ENCODE results near the gene ZNG1A.
"Not testable (repeated sequence)": the region's sequence is repeated elsewhere in the genome, so short reads cannot be mapped to it uniquely, and the experiment has no call there.

Gene ZNG1A

GRCh38 chr9:169757-170156 lies 9.1 kb downstream of the ZNG1A start:
- DNase-seq = not testable (repeated sequence)

DNA sequence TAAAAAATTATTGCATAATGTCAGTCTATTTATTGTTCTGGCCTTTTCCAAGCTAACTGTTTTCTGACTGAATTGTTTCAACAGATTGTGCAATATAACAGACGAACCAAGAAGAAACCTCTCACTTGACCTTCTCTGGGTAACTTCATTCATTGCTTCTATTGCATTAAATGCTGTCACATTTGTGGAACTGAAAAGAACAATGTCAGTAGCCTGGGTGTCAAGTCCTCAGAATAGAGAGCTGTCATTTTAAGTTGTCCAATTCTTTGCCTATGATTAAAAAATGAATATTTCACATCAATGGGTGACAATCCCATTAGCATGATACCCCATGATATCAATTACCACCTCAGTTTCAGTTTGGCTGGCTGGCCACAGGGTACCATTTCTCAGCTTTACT lies 19.0 kb downstream of the ZNG1A start:
- not testable (repeated sequence) for DNase-seq

DNA sequence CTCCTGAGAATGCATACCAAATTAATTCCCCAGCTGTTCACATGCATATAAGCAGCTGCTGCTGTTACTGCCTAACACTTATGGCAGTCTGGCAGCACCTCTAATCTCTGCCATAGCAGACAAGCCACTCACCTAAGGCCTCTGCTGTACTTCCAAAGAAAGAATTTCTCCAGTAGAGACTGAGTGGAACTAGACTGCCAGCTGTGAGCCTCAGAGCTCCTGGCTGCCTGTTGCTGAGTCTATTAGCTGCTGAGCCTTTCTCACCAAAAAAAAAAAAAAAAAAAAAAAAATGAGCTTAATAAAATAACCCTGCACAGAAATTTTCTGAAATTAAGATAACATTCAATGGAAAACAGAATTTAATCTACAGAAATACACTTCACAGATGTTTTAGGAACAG lies 27.7 kb downstream of the ZNG1A start:
- DNase-seq = not testable (repeated sequence)

- DNase-seq = not testable (repeated sequence)
These were observed 39.0 kb downstream of the ZNG1A start for GRCh38 chr9:139880-140279.

- not testable (repeated sequence) for DNase-seq
These were observed 60.8 kb downstream of the ZNG1A start, which contains the start of gene FOXD4 for GRCh38 chr9:117995-118467. Gene FOXD4 (minus strand): TSS chr9:118417. CDS start chr9:118119, 298 bp downstream.

GRCh38 chr9:117144-117994 lies 61.5 kb downstream of the ZNG1A start:
- DNase-seq = not testable (repeated sequence)

DNA sequence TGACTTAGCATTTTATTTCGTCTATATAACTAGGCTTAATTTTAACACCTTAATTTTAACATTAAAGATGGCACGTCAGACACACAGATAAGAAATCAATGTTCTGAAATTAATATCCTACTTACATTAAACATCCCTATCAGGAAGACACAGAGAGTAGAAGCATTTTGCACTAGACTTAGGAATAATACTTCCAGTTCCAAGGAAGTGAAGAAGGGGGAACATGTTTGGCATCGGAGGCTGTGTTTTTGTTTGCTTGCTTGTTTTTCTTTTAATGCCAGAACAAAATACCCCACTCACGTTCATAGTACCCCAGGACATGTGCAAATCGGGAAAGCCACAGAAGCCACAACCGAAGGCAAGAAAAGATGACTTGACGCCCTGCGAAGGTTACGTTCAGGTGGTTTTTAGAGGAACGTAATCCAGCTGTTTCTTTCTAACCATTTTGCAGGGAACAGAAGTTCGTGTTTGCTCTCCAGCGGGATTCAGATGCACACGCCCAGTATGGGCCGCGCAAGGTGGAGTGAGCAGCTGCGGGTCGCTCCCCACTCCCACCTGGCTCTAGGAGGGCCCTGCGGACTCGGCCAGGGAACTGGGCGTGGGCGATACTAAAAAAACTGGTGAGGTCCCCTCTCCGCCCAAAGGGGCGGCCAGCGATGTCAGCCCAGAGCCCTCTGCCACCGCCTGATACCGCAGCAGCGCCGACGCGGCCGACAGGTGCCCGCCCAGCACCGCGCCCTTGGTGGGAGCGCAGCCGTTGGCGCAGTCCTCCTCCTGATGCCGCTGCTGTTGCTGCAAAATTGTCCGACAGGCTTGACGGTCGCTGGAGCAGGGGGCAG lies 62.4 kb downstream of the ZNG1A start:
- DNase-seq = not testable (repeated sequence)

DNA sequence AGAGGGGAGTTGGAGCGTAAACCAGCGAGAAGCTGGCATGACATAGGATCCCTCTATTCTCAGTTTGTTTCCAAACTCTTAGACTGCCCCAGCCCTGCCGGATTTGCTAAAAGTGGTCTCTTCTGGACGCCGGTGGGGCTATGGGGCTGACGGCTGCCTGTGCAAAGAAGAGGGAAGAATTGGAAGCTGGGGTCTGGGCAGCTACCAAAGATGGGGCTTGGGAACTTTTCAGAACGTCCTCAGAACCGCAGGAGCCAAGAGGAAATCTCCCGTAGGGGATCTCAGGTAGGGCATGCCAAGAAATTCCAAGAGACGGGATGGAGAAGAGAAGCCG lies 63.8 kb downstream of the ZNG1A start:
- DNase-seq = not testable (repeated sequence)

- not testable (repeated sequence) for DNase-seq
These were observed 64.4 kb downstream of the ZNG1A start for GRCh38 chr9:114267-115117.

- not testable (repeated sequence) for DNase-seq
These were observed 65.2 kb downstream of the ZNG1A start for GRCh38 chr9:113468-114266.

DNA sequence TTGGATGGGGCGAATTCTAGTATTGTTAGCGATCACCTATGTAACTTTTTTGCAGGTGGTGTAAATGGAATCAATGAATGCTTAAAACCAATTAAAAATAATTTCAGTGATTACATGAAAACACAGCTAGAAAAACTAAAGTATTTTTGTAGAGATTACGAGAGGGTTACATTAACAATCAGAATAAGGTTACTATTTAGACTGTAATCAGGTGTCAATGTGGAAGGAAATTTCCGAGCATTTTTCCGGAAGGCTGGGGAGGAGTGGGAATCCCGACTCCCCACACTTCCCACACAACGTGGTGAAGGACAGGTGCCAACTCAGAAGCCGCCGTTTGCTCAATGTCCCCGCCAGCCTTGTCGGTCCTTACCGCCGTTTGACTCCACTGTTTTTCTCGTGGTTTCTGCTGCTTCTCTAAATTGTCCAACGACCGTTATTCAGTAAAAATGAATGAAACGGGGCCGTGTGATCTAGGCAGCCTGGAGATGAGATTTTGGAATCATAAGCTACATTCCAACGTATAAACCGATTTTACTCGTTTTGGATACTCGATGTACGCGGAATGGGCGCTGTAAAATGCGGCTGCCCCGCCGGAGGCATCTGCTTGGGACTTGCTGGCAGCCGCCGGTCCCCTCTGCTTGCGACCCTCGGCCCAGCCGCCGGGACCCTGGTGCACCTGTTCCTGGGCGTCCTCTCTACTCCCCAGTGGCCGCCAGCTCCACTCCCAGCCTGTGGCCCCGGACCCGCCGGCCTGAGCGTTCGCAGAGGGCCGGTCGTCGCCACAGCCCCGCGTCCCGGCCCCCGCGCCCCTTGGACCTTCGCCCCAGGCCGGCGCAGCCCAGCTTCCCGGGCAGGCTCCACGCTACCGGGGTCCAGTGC lies 66.0 kb downstream of the ZNG1A start:
- not testable (repeated sequence) for DNase-seq

DNA sequence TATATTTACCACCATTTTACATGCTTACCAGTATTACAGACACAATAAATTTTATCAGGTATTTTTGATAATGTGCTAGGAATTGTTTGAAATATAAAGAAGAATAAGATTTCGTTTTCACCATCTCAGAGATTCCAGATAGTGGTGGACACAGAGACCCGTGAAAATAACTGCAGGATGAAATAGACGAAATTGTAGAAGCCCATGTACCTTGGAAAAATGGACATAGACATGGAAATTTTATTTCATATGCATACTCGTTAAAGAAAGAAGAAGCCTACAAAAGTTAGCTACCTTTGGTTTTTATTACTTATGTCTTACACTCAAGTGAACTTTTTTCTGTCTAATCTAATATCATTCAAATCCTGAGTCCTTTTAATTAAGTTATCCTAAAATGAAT lies 68.2 kb downstream of the ZNG1A start:
- DNase-seq = not testable (repeated sequence)

GRCh38 chr9:109540-109939 lies 69.3 kb downstream of the ZNG1A start:
- DNase-seq = not testable (repeated sequence)

GRCh38 chr9:108742-109495 lies 69.9 kb downstream of the ZNG1A start:
- DNase-seq = not testable (repeated sequence)

DNA sequence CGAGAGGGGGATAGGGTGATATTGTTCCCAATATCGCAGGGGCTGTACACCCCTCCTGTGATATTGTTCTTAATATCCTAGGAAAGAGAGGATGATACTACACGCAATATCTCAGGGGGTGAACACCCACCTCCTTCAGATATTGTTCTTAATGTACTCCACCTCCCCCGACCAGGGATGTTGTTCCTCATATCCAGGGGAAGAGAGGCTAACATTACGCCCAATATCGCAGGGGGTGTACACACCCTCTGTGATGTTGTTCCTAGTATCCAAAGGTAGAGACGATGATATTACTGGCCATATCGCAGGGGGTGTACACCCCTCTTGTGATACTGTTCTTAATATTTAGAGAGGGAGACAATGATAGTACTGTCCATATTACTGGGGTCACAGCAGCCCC lies 72.9 kb downstream of the ZNG1A start:
- not testable (repeated sequence) for DNase-seq

- not testable (repeated sequence) for DNase-seq
These were observed 78.4 kb downstream of the ZNG1A start for GRCh38 chr9:100430-100829.

GRCh38 chr9:99867-100266 lies 79.0 kb downstream of the ZNG1A start:
- not testable (repeated sequence) for DNase-seq

DNA sequence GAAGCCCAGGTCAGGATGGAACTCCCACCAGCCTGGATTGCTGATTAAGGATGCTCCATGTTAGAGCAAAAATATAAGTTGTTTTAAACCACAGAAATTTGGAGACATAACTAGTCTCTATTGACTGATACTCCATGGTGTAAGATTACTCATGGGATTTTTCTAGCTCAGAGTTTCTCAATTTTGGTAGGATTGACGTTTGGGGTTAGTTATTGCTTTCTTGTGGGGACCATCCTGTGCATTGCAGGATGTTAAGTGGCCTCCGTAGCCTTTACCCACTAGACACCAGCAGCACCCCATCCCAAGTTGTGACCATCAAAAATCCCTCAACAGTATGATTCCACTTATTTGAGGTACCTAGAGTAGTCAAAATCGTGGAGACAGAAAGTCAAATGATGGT lies 80.1 kb downstream of the ZNG1A start:
- not testable (repeated sequence) for DNase-seq

GRCh38 chr9:94992-95391 lies 83.9 kb downstream of the ZNG1A start:
- not testable (repeated sequence) for DNase-seq

GRCh38 chr9:94323-94722 lies 84.5 kb downstream of the ZNG1A start:
- DNase-seq = not testable (repeated sequence)

Measured in activated gamma-delta T cell treated with Interleukin-2 at 50 U/mL for 16 hours (primary cell).